H9 (cell line): ENCODE results near the gene SGF29. TPM values are rescaled to one million over a fixed set of nuclear protein-coding genes. Genes with fewer than 3 reads are reported as not detected.

Experiments
- DNase-seq: peaks from one replicate; pipeline ENCODE4 v3.0.0-alpha.2; 2017
- H2AFZ ChIP-seq: one replicate; pipeline ENCODE4 v1.6.1; 2013; ENCODE audit warnings: mild to moderate bottlenecking, low read length, control low read depth, moderate library complexity
- H2AK5ac ChIP-seq: 2 replicates; pipeline ENCODE4 v1.6.1; 2013; ENCODE audit warnings: low read length, control low read depth, mixed read lengths; ENCODE audit not compliant: insufficient read length
- H2BK120ac ChIP-seq: one replicate; pipeline ENCODE4 v1.6.1; 2013; ENCODE audit warnings: low read depth, mild to moderate bottlenecking, low read length, control low read depth, inconsistent platforms; ENCODE audit not compliant: poor library complexity, severe bottlenecking
- H2BK12ac ChIP-seq: 2 replicates; pipeline ENCODE4 v1.6.1; 2013; ENCODE audit warnings: low read length, control low read depth, mixed read lengths, low read depth; ENCODE audit not compliant: insufficient read length
- H2BK15ac ChIP-seq: 2 replicates; pipeline ENCODE4 v1.6.1; 2013; ENCODE audit warnings: low read depth, low read length, control low read depth
- H2BK20ac ChIP-seq: one replicate; pipeline ENCODE4 v1.6.1; 2013; ENCODE audit warnings: low read depth, mild to moderate bottlenecking, low read length, control low read depth, inconsistent platforms; ENCODE audit not compliant: poor library complexity, severe bottlenecking
- H2BK5ac ChIP-seq: 2 replicates; pipeline ENCODE4 v1.6.1; 2013; ENCODE audit warnings: low read length, control low read depth, mixed read lengths; ENCODE audit not compliant: insufficient read length
- H3K14ac ChIP-seq: 2 replicates; pipeline ENCODE4 v1.6.1; 2013; ENCODE audit warnings: low read length, control low read depth; ENCODE audit not compliant: insufficient read depth
- H3K18ac ChIP-seq: 2 replicates; pipeline ENCODE4 v1.6.1; 2013; ENCODE audit warnings: low read depth, mild to moderate bottlenecking, mixed read lengths, low read length, control low read depth; ENCODE audit not compliant: insufficient read length
- H3K23ac ChIP-seq: 2 replicates; pipeline ENCODE4 v1.6.1; 2013; ENCODE audit warnings: low read length, control low read depth, mixed read lengths, low read depth; ENCODE audit not compliant: insufficient read length
- H3K23me2 ChIP-seq: 2 replicates; pipeline ENCODE4 v1.6.1; 2013; ENCODE audit warnings: low read depth, mild to moderate bottlenecking, mixed read lengths, low read length, control low read depth; ENCODE audit not compliant: insufficient read length, poor library complexity, severe bottlenecking
- H3K27ac ChIP-seq: 2 replicates; pipeline ENCODE4 v1.5.1; 2013; ENCODE audit warnings: low read length, control low read depth, mixed read lengths, low read depth; ENCODE audit not compliant: insufficient read length
- H3K27me3 ChIP-seq: 2 replicates; pipeline ENCODE4 v1.6.1; 2013; ENCODE audit warnings: low read length, control low read depth, inconsistent platforms; ENCODE audit not compliant: insufficient read depth
- H3K4ac ChIP-seq: 2 replicates; pipeline ENCODE4 v1.6.1; 2013; ENCODE audit warnings: low read depth, mild to moderate bottlenecking, control low read depth, inconsistent platforms, low read length, moderate library complexity
- H3K4me1 ChIP-seq: 2 replicates; pipeline ENCODE4 v1.6.1; 2013; ENCODE audit warnings: low read length, control low read depth, inconsistent platforms; ENCODE audit not compliant: insufficient read depth
- H3K4me2 ChIP-seq: 2 replicates; pipeline ENCODE4 v1.6.1; 2013; ENCODE audit warnings: low read length, control low read depth, mixed read lengths; ENCODE audit not compliant: insufficient read length, insufficient read depth
- H3K56ac ChIP-seq: 2 replicates; pipeline ENCODE4 v1.6.1; 2013; ENCODE audit warnings: low read depth, mild to moderate bottlenecking, mixed read lengths, low read length, control low read depth; ENCODE audit not compliant: insufficient read length
- H3K79me1 ChIP-seq: 2 replicates; pipeline ENCODE4 v1.6.1; 2013; ENCODE audit warnings: low read depth, mild to moderate bottlenecking, moderate library complexity, low read length, control low read depth, inconsistent platforms; ENCODE audit not compliant: insufficient read depth, poor library complexity, severe bottlenecking
- H3K79me2 ChIP-seq: 2 replicates; pipeline ENCODE4 v1.6.1; 2013; ENCODE audit warnings: low read length, control low read depth, inconsistent platforms; ENCODE audit not compliant: insufficient read depth
- H3K9ac ChIP-seq: 2 replicates; pipeline ENCODE4 v1.6.1; 2013; ENCODE audit warnings: low read length, control low read depth, mixed read lengths; ENCODE audit not compliant: insufficient read length; ENCODE audit errors: extremely low read depth
- H3K9me3 ChIP-seq: one replicate; pipeline ENCODE4 v1.6.1; 2013; ENCODE audit warnings: low read depth, low read length, inconsistent platforms; ENCODE audit not compliant: control insufficient read depth
- H3T11ph ChIP-seq: one replicate; pipeline ENCODE4 v1.6.1; 2013; ENCODE audit warnings: mild to moderate bottlenecking, low read length, control low read depth, inconsistent platforms
- H4K20me1 ChIP-seq: one replicate; pipeline ENCODE4 v1.6.1; 2013; ENCODE audit not compliant: control insufficient read depth, insufficient read length, insufficient read depth
- H4K5ac ChIP-seq: 2 replicates; pipeline ENCODE4 v1.6.1; 2013; ENCODE audit warnings: low read depth, mild to moderate bottlenecking, mixed read lengths, low read length, control low read depth; ENCODE audit not compliant: insufficient read length
- H4K8ac ChIP-seq: replicated peaks from 2 replicates; pipeline ENCODE4 v1.6.1; 2013; ENCODE audit warnings: low read length, control low read depth, mixed read lengths, low read depth; ENCODE audit not compliant: insufficient read length
- H4K91ac ChIP-seq: 2 replicates; pipeline ENCODE4 v1.6.1; 2013; ENCODE audit warnings: low read depth, mild to moderate bottlenecking, moderate library complexity, mixed read lengths, low read length, control low read depth; ENCODE audit not compliant: insufficient read length
- H3K27ac Mint-ChIP-seq, 3 experiments: 2 replicates in 2 of 3; 3 replicates in 1 of 3; pipeline ENCODE4 v1.8.0; 2020 to 2021; ENCODE audit warnings: mixed read lengths in 3 of 3, mild to moderate bottlenecking in 1 of 3, moderate library complexity in 1 of 3
- H3K27me3 Mint-ChIP-seq: 2 replicates; pipeline ENCODE4 v1.8.0; 2021; ENCODE audit warnings: low read depth, mild to moderate bottlenecking, moderate library complexity, mixed read lengths
- H3K36me3 Mint-ChIP-seq, 3 experiments: 2 replicates in 2 of 3; 3 replicates in 1 of 3; pipeline ENCODE4 v1.8.0; 2020 to 2021; ENCODE audit warnings: low read depth in 3 of 3, mixed read lengths in 3 of 3; ENCODE audit not compliant: insufficient read depth in 1 of 3
- H3K4me1 Mint-ChIP-seq, 2 experiments: 2 replicates each; pipeline ENCODE4 v1.8.0; 2020; ENCODE audit warnings: mixed read lengths in 2 of 2
- H3K4me3 Mint-ChIP-seq, 2 experiments: 2 replicates in 1 of 2; 3 replicates in 1 of 2; pipeline ENCODE4 v1.8.0; 2020 to 2021; ENCODE audit warnings: mild to moderate bottlenecking in 2 of 2, mixed read lengths in 2 of 2, moderate library complexity in 1 of 2
- H3K9me3 Mint-ChIP-seq, 2 experiments: 2 replicates in 1 of 2; 3 replicates in 1 of 2; pipeline ENCODE4 v1.8.0; 2020; ENCODE audit warnings: mild to moderate bottlenecking in 2 of 2, mixed read lengths in 2 of 2, moderate library complexity in 1 of 2
- total RNA-seq: library from RNA; stranded (reverse); gene quantifications from 2 replicates; pipeline ENCODE4 v1.2.1, GENCODE V29; 2021
- TF ChIP-seq, protein P1 (sequence below): fragments of 200-600 bp; sonication (generic); conservative IDR thresholded peaks from 3 replicates; pipeline ENCODE4 v1.8.0; 2021; ENCODE audit warnings: antibody characterized with exemption, mild to moderate bottlenecking

The SGF29 gene
- total RNA-seq, 1 experiment from 2014 or later = 24.8 TPM

DNA sequence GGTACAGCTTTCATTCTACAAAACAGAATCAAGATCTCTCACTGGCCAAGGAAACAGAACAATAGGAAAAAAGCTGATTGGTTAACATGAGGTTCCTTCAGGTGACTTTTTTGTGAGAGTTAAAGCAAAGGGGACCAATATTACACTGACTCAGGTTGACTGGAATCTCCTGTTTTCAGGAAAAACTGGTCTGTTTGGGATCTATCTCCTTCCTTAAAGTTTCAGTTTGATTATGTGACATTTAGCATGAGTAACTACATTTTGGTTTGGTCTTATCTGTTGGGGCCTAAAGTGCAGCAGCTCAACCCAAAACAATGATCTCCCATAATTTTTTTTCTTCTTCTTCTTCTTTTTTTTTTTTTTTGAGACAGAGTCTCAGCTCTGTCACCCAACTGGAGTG, 24.6 kb upstream of the SGF29 start:
- Histone ChIP-seq H2BK120ac (no peak overlapping the region), H3K79me2 (no peaks in the 10 kb centered on the region), H3K56ac (no peak overlapping the region), H3K79me1 (no peaks in the 10 kb centered on the region), H3K4ac (no peak overlapping the region), H2BK20ac (no peak overlapping the region), H3K4me1 (no peaks in the 10 kb centered on the region), H2AFZ (no peak overlapping the region), H2BK12ac (no peak overlapping the region), H3T11ph (no peak overlapping the region), H4K5ac (no peak overlapping the region), H3K27me3 (no peaks in the 10 kb centered on the region), H3K9me3 (no peaks in the 10 kb centered on the region), H3K23ac (no peak overlapping the region), H2BK15ac (no peak overlapping the region), H3K18ac (no peak overlapping the region), H3K14ac (no peak overlapping the region), H4K8ac (no peak overlapping the region), H2BK5ac (no peak overlapping the region), H4K20me1 (no peaks in the 10 kb centered on the region), H2AK5ac (no peak overlapping the region), H3K27ac (no peak overlapping the region), H4K91ac (no peak overlapping the region), H3K4me2 (no peak overlapping the region), H3K23me2 (no peaks in the 10 kb centered on the region), H3K9ac (no peak overlapping the region)
- H3K4me1 Mint-ChIP-seq = peaks cover 6 to 10% of the 10 kb centered on the region in 2 experiments; a peak in 3 of 4 replicates
- TF ChIP-seq, protein P1, sequence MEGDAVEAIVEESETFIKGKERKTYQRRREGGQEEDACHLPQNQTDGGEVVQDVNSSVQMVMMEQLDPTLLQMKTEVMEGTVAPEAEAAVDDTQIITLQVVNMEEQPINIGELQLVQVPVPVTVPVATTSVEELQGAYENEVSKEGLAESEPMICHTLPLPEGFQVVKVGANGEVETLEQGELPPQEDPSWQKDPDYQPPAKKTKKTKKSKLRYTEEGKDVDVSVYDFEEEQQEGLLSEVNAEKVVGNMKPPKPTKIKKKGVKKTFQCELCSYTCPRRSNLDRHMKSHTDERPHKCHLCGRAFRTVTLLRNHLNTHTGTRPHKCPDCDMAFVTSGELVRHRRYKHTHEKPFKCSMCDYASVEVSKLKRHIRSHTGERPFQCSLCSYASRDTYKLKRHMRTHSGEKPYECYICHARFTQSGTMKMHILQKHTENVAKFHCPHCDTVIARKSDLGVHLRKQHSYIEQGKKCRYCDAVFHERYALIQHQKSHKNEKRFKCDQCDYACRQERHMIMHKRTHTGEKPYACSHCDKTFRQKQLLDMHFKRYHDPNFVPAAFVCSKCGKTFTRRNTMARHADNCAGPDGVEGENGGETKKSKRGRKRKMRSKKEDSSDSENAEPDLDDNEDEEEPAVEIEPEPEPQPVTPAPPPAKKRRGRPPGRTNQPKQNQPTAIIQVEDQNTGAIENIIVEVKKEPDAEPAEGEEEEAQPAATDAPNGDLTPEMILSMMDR = no peak
- no peak for DNase-seq
- peaks cover 4% of the 10 kb centered on the region for H3K27me3 Mint-ChIP-seq
- H3K9me3 Mint-ChIP-seq = peaks cover 0 to 13% of the 10 kb centered on the region in 2 experiments; a peak in 3 of 5 replicates
- no peak overlapping the region for H3K27ac Mint-ChIP-seq
- no peak overlapping the region for H3K4me3 Mint-ChIP-seq
- no peaks in the 10 kb centered on the region for H3K36me3 Mint-ChIP-seq
